Fibroblast of upper back skin (primary cell): ENCODE results near the gene ANKRD34B.

Source experiments
- DNase-seq: peaks from one replicate; pipeline ENCODE4 v3.0.0-alpha.2; 2013

The ANKRD34B gene

DNA sequence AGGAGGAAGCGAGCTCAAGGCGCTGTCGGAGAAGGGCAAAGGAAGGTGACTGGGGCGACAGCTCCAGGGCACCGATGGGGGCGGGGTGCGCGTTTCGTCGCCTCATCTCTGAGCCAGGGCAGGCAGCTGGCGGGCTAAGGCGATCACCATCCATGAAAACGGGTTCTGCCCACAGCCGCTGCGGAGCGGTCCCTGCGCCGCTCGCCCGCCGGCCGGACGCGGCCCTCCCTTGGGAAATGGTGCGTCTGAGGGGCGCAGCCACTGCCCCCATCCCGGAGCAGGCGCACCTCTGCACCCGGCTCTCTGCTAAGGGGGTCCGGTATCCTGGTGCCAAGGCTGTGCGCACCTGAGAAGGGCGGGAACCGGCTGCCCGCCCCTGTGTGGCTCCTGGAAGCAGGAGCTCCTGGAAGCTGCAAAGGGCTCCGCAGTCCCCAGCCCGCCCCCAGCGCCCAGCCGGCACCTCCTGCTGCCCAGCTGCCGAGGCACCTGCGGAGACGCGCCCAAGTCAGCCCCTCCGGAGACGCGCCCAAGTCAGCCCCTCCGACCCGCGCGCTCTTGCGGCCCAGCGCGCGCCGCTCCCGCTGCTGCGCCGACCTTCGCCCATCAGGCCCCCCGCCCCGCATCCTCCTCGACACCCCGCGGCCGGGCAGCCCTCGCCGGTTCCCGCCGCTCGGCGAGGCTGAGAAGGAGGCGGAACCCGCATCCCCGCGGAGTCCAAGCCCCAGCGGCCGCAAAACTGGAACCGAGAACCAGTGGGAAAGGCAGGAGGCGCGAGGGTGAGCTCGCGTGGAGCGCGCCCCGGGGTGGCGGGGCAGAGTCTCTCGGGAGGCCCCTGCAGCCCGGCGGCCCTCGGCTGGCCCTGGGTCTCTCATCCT is 757 bp downstream of the ANKRD34B start:
- DNase-seq, result no peak

DNA sequence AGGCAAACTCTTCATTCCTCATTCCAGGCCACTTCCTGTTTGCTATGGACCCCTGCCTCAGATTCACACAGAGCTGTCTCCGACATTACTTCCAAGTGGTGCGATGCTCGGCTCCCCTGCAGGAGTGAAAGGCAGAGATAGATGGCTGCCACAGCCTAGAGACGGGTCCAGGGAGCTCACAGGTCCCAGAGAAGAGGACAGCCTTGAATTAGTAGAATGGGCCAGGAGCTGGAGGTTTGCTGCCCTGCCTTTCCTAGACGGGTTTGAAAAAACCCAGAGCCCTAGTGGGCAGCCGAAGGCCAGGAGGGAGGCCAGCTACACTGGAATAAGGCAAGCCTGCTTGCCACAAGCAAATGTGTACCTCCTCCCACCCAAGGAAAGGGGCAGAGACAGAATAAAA is 1.8 kb downstream of the ANKRD34B start:
- DNase-seq, result no peak

DNA sequence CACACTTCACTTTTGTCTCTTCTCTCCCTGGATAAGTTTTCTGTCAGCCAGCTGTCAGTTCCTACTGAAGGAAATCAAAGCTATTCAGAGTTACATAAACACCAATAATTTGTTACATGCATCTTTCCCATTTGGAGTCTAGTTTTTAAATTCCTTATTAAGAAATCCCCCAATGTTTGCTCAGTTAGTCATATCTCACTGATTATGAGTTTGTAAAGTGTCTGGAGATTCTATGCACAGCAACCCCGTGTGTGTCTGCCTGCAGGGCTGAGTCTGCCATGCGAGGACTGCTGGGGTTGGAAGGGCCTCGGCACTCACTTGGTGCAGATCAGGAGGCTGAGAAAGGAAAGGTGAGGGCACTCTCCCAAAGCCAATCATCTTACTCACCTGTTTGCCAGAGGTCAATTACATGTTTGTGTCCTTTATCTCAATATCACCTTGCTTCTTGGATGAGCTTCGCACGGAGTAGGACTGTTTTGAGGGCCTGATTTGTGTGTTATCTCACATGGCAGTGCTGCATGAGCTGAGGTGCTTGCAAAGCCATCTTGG is 3.3 kb downstream of the ANKRD34B start:
- no peak for DNase-seq

DNA sequence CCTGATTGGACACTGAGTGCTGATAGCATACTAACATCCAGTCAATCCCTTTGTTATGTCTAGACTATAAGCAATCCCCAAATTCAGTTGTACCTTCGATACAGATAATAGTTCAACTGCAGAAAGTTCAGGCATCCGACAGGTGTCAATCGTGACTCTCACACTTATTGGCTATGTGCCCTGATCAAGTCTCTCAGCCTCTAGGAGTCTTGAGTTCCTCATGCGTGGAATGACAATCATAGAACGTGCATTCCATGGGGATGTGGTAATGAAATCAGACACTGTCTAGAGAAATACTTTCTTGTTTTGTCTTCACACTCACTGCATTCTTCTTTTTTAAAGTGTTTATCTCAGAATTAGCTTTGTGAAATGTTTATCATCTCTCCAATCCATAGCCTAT is 4.8 kb downstream of the ANKRD34B start:
- no peak for DNase-seq

DNA sequence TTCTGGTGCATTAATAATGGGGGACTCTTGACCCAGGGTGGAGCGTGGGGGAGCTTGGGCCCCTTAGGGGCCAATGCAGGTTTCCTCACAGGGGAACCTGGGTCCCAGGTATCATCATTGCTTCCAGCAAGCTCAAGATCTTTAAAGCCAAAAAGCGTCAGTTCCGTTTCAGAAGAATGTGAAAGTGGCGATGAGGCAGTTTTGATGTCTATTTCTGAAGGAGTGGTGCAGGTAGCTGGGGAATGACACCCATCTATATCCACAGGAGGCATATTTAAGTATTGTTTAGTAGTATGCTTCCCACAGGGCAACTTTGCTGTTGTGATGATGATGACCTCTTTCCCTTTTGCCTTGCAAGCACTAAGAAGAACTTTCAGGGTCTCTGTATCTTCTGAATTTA is 10.8 kb downstream of the ANKRD34B start:
- DNase-seq, result no peak

DNA sequence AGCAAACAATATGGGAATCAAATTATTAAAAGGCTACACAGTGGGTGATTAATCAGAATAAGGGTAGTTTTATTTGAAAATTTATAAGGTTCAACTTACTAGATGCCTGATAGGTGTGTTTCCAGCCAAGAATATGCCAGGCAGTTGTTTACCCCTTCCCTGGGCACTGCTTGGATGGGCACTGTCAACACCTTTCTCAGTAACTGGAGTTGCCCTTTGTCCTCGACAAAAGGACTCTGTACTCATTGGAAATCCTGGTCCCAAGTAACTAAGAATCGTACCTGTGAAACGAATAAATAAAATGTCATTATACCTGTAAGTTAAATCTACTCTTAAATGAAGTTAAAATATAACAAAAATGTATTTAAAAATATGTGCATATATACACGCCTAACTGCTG is 15.0 kb downstream of the ANKRD34B start:
- DNase-seq, result no peak

DNA sequence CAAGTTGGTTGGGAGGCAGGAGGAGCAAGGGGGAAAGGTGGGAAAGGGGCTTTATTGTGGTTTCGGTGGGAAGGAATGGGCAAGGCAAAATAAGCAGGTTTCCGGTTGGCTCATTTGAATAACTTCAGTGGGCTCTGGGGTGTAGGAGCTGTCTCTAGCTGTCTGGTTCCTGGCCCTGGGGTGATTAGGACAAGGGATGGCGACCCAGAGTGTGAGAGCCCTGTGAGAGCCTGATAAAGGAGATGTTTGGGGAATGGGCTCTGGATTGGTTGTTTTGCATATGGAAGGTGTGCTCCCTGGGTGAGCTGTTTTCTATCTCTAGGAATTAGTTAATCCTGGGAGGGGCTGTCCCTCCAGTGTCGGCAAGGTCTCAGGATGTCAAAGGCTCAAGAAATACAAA is 15.4 kb downstream of the ANKRD34B start:
- no peak for DNase-seq

DNA sequence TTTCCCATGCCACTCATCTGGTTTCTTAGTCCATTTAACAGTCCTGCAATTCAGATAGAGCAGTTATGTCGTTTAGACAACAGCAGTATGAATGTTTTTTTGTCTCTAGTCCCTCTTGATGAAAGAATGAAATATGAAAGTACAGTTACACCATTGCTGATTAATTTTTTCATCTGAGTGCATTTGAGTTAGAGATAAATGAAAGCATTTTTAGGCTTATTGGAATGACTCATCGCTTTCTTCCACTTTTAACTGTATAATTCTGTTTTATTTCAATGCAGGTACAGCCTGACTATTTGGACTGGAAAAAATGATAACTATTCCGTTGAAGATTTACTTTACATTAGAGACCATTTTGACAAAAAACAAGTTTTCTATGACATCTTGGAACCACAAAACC is 28.7 kb downstream of the ANKRD34B start:
- no peak for DNase-seq

DNA sequence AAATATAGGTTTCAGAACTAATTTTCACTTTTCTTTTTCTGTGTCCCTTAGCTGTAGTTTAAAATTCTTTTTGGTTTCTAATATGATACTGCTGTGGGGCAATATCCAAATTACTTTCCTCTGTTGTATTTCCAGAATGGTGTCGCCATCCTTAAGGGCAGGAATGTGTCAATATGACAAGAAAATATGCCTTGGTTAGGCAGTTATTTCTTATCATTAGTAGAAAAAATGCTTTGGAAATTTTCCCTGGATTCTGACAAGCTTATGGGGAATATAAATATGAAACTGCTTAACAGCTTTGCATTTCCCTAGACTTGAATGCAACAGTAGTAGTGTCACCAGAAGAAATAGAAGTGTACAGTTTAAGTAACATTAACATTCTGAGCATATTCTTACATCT is 29.4 kb downstream of the ANKRD34B start:
- DNase-seq, result no peak

DNA sequence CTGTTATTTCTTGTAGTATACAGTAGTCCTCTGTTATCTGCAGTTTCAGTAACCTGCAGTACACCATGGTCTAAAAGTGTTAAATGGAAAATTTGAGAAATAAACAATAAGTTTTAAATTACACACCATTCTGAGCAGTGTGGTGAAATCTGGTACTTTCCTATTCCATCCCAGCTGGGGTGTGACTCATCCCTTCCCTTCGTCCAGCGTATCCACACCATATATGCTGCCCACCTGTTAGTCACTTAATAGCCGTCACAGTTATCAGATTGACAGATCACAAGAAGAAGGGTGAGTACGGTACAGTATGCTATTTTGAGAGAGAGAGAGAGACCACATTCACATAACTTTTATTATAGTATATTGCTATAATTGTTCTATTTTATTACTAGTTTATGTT is 53.3 kb downstream of the ANKRD34B start:
- DNase-seq, result peak; percentile 55

DNA sequence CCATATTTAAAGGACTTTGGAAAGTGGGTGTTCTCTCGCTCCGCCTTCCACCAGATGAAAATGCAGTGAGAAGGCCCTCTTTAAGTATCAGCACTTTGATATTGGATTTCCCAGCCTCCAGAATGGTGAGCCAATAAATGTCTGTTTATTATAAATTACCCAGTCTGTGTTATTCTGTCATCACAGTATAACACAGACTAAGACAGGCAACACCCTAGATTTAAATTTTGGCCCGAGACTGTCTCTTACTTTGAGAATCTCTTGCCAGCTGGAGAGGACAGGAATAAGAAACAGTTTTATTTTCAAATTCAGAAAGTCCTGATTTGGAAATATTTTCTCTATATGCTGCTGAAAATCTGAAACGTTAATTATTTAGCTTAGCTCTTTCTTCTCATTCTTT is 60.7 kb downstream of the ANKRD34B start:
- DNase-seq, result no peak

DNA sequence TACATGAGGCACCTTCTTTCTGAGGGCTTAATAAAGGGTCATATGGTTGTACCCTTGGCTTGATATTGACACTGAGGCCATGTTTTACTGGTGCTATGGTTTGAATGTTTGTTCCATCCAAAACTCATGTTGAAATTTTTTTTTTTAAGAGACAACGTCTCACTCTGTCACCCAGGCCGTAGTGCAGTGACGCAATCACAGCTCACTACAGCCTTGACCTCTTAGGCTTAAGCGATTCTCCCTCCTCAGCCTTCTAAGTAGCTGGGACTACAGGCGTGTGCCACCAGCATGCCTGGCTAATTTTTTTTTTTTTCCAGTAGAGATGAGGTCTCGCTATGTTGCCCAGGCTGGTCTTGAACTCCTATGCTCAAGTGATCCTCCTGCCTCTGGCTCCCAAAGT is 61.2 kb downstream of the ANKRD34B start:
- no peak for DNase-seq

DNA sequence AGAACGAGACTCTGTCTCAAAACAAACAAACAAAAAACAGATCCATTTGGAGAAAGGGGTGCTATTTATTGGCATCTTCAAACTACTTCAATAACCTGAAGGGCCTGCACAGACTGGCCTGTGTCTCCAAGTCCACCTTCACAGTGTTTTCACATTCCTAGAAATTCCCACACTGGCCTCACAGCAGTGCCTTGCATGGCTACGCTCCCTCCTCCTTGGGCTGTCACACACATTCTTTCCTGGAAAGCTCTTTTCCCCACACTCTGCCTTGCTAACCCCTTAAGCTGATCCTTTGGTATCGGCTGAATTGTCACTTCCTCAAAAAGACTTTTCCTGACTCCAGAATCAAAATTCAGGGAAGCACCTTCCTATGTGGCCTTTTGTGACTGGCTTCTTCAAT is 62.4 kb downstream of the ANKRD34B start:
- no peak for DNase-seq
